ENCODE measurements around the gene SCRG1.

SCRG1 gene

GRCh38 chr4:173362666-173363065 lies 36.2 kb downstream of the SCRG1 start:
- DNase-seq (ENCODE audit: low read depth) = no peak

- DNase-seq (ENCODE audit: low read depth) = no peak
Measured at GRCh38 chr4:173360587-173361221, 38.2 kb downstream of the SCRG1 start.

- DNase-seq (ENCODE audit: low read depth) = no peak
Measured at GRCh38 chr4:173357939-173358338, 41.0 kb downstream of the SCRG1 start.

- DNase-seq (ENCODE audit: low read depth) = no peak
Measured at GRCh38 chr4:173347467-173347866, 51.4 kb downstream of the SCRG1 start.

- no peak for DNase-seq (ENCODE audit: low read depth)
Measured at GRCh38 chr4:173346074-173346473, 52.8 kb downstream of the SCRG1 start.

- no peak for DNase-seq (ENCODE audit: low read depth)
Measured at GRCh38 chr4:173345648-173346047, 53.3 kb downstream of the SCRG1 start.

- DNase-seq (ENCODE audit: low read depth) = no peak
Measured at GRCh38 chr4:173343832-173344397, 55.0 kb downstream of the SCRG1 start.

- DNase-seq (ENCODE audit: low read depth) = no peak
Measured at GRCh38 chr4:173337463-173337862, 61.5 kb downstream of the SCRG1 start.

GRCh38 chr4:173334891-173335752 lies 63.8 kb downstream of the SCRG1 start:
- DNase-seq (ENCODE audit: low read depth) = no peak

Measured in stimulated activated CD8-positive, alpha-beta memory T cell treated with anti-CD3 and anti-CD28 coated beads, Interleukin-12 subunit alpha, Interleukin-12 subunit beta, amount 100 ng/mL, for 4 hours (primary cell).